CD4-positive, alpha-beta memory T cell (primary cell): Measurements from ENCODE around the gene SUCLG2. TPM values are rescaled to one million over a fixed set of nuclear protein-coding genes. Genes with fewer than 3 reads are reported as not detected.

Experiments used
- CTCF ChIA-PET: fragments of 350-600 bp; sonication (Branson Sonifier 250); formaldehyde crosslinking; loops from one replicate; lab custom pipeline; 2021; ENCODE audit warnings: inconsistent platforms; ENCODE audit not compliant: partially characterized antibody; lab: Charles Lee
- POLR2A ChIA-PET: fragments of 350-600 bp; sonication (Branson Sonifier 250); formaldehyde crosslinking; loops from one replicate; lab custom pipeline; 2021; ENCODE audit not compliant: partially characterized antibody; lab: Charles Lee
- DNase-seq, 5 donors: peaks; one replicate each; pipeline versions ENCODE4 v3.0.0 to v3.0.0-alpha.2; 2020 to 2022; ENCODE audit warnings: mixed read lengths in 1 of 5
- H3K27ac ChIP-seq: one replicate; pipeline ENCODE4 v1.7.0; 2013; ENCODE audit warnings: low read depth, low read length
- H3K27me3 ChIP-seq: 2 replicates; pipeline ENCODE4 v1.7.0; 2013; ENCODE audit warnings: mild to moderate bottlenecking, low read length, moderate library complexity; ENCODE audit not compliant: insufficient read depth
- H3K36me3 ChIP-seq: 2 replicates; pipeline ENCODE4 v1.7.0; 2013; ENCODE audit warnings: mild to moderate bottlenecking, low read length, moderate library complexity; ENCODE audit not compliant: insufficient read depth
- H3K4me1 ChIP-seq: 2 replicates; pipeline ENCODE4 v1.7.0; 2013; ENCODE audit warnings: mild to moderate bottlenecking, low read length, moderate library complexity; ENCODE audit not compliant: insufficient read depth
- H3K4me3 ChIP-seq, 2 donors: one replicate each; pipeline ENCODE4 v1.7.0; 2013; ENCODE audit warnings: low read length in 2 of 2, mild to moderate bottlenecking in 1 of 2
- H3K9me3 ChIP-seq, 2 donors: one replicate each; pipeline ENCODE4 v1.7.0; 2013; ENCODE audit warnings: low read length in 2 of 2, control low read depth in 1 of 2; ENCODE audit not compliant: control insufficient read depth in 1 of 2
- H3K27ac Mint-ChIP-seq, 7 donors: one replicate each; pipeline ENCODE4 v1.8.0; 2020 to 2021; ENCODE audit warnings: mixed read lengths in 7 of 7, mild to moderate bottlenecking in 6 of 7, inconsistent platforms in 3 of 7, moderate library complexity in 3 of 7
- H3K27me3 Mint-ChIP-seq, 2 donors: one replicate each; pipeline ENCODE4 v1.8.0; 2020 to 2021; ENCODE audit warnings: mixed read lengths in 2 of 2
- H3K36me3 Mint-ChIP-seq, 2 donors: one replicate each; pipeline ENCODE4 v1.8.0; 2020 to 2021; ENCODE audit warnings: mixed read lengths in 2 of 2, inconsistent platforms in 1 of 2, mild to moderate bottlenecking in 1 of 2
- H3K4me1 Mint-ChIP-seq, 4 donors: one replicate each; pipeline ENCODE4 v1.8.0; 2020 to 2021; ENCODE audit warnings: mixed read lengths in 4 of 4, mild to moderate bottlenecking in 1 of 4
- H3K4me3 Mint-ChIP-seq, 8 donors: one replicate each; pipeline ENCODE4 v1.8.0; 2020 to 2021; ENCODE audit warnings: mixed read lengths in 8 of 8, mild to moderate bottlenecking in 7 of 8, moderate library complexity in 6 of 8, inconsistent platforms in 3 of 8
- H3K9me3 Mint-ChIP-seq, 8 donors: one replicate each; pipeline ENCODE4 v1.8.0; 2020 to 2021; ENCODE audit warnings: mixed read lengths in 8 of 8, mild to moderate bottlenecking in 5 of 8, inconsistent platforms in 3 of 8, moderate library complexity in 1 of 8
- intact Hi-C: fragments of 100-400 bp; cut with micrococcal nuclease; formaldehyde crosslinking; loops from one replicate; pipeline ENCODE4 v1.15.1; 2023
- polyA plus RNA-seq, 2 donors: library from polyadenylated mRNA; unstranded; fragments of 300-500 nt; fragmentation: Illumina TruSeq; gene quantifications; one replicate each; pipeline ENCODE4 v1.2.3, GENCODE V29; 2021
- total RNA-seq, 2 experiments: library from RNA; stranded (reverse); gene quantifications; one replicate each; pipeline ENCODE4 v1.2.3, GENCODE V29; 2021

Gene SUCLG2
- total and polyA plus RNA-seq, 4 experiments from 2014 or later: 46.1 to 114 (median 56.8) TPM

- Mint-ChIP-seq H3K27ac (peak overlapping the region; percentile 54 to 91 (median 78)), H3K4me3 (peak overlapping the region; percentile 79 to 87 (median 82)), H3K9me3 (no peaks in the 10 kb centered on the region), H3K4me1 (peaks cover 51 to 78% (median 64%) of the 10 kb centered on the region in 4 donors), H3K36me3 (peaks cover 9 to 14% of the 10 kb centered on the region in 2 donors), H3K27me3 (no peaks in the 10 kb centered on the region)
- no peaks in the 10 kb centered on the region for H3K36me3 ChIP-seq
- intact Hi-C loops: loop anchor here (2.0 to 10.0 kb wide), 8 partner anchors 31 to 1149 kb away; partner anchors contain the start of genes KBTBD8 and LRIG1
- POLR2A ChIA-PET: interaction anchor here (0.8 to 5.7 kb wide), 11 partner anchors 9 to 655 kb away, joined by 3 to 47 read pairs (median 4); partner anchors contain the start of gene KBTBD8
- H3K4me3 ChIP-seq: peak overlapping the region; percentile 71 to 80
- peaks cover 71% of the 10 kb centered on the region for H3K4me1 ChIP-seq
- CTCF ChIA-PET: interaction anchor here (0.9 to 3.3 kb wide), 6 partner anchors 9 to 540 kb away, joined by 3 to 17 read pairs (median 3); no protein-coding TSS in a partner anchor
- no peaks in the 10 kb centered on the region for H3K27me3 ChIP-seq
- peak overlapping the region; percentile 67 for H3K27ac ChIP-seq
- H3K9me3 ChIP-seq: no peaks in the 10 kb centered on the region
- DNase-seq: peak in 2 of 5 donors; percentile 3 to 36
Measured at GRCh38 chr3:67653425-67654098, 850 bp downstream of the SUCLG2 start.

GRCh38 chr3:67650084-67650483 is 4.3 kb downstream of the SUCLG2 start:
- no peak overlapping the region for H3K4me3 ChIP-seq
- H3K9me3 ChIP-seq: no peaks in the 10 kb centered on the region
- intact Hi-C loops: loop anchor here (5.0 to 10.0 kb wide), 5 partner anchors 48 to 1145 kb away; partner anchors contain the start of gene LRIG1
- H3K4me1 ChIP-seq: peaks cover 64% of the 10 kb centered on the region
- CTCF ChIA-PET: interaction anchor here (1.4 kb wide), 1 partner anchor 141 kb away, joined by 3 read pairs; no protein-coding TSS in a partner anchor
- Mint-ChIP-seq H3K4me3 (peak overlapping the region in 1 of 8 donors; percentile 54), H3K27ac (peak overlapping the region in 2 of 7 donors; percentile 12 to 28), H3K36me3 (peaks cover 21 to 25% of the 10 kb centered on the region in 2 donors), H3K4me1 (peaks cover 55 to 81% (median 68%) of the 10 kb centered on the region in 4 donors), H3K9me3 (no peaks in the 10 kb centered on the region), H3K27me3 (no peaks in the 10 kb centered on the region)
- DNase-seq: no peak
- no peaks in the 10 kb centered on the region for H3K36me3 ChIP-seq
- H3K27ac ChIP-seq: no peak overlapping the region
- POLR2A ChIA-PET: interaction anchor here (0.8 kb wide), 1 partner anchor 19 kb away, joined by 3 read pairs; no protein-coding TSS in a partner anchor
- no peaks in the 10 kb centered on the region for H3K27me3 ChIP-seq

- peak overlapping the region in 5 of 7 donors; percentile 18 to 86 (median 36) for H3K27ac Mint-ChIP-seq
- no peaks in the 10 kb centered on the region for H3K27me3 Mint-ChIP-seq
- peak overlapping the region in 3 of 8 donors; percentile 4 to 54 (median 13) for H3K4me3 Mint-ChIP-seq
- intact Hi-C loops: loop anchor here (5.0 to 10.0 kb wide), 5 partner anchors 47 to 1145 kb away; partner anchors contain the start of gene LRIG1
- no peaks in the 10 kb centered on the region for H3K9me3 Mint-ChIP-seq
- no peak for DNase-seq
- ChIA-PET POLR2A (interaction anchor here (1.1 kb wide), 1 partner anchor 11 kb away, joined by 3 read pairs; no protein-coding TSS in a partner anchor), CTCF (interaction anchor here (1.4 to 1.5 kb wide), 2 partner anchors 12 to 141 kb away, joined by 3 read pairs; no protein-coding TSS in a partner anchor)
- no peak overlapping the region for H3K27ac ChIP-seq
- H3K4me1 Mint-ChIP-seq: peaks cover 54 to 81% (median 68%) of the 10 kb centered on the region in 4 donors
- H3K36me3 Mint-ChIP-seq: peaks cover 21 to 25% of the 10 kb centered on the region in 2 donors
- no peak overlapping the region for H3K4me3 ChIP-seq
- no peaks in the 10 kb centered on the region for H3K27me3 ChIP-seq
- H3K4me1 ChIP-seq: peaks cover 60% of the 10 kb centered on the region
- H3K9me3 ChIP-seq: no peaks in the 10 kb centered on the region
- no peaks in the 10 kb centered on the region for H3K36me3 ChIP-seq
Measured at GRCh38 chr3:67649681-67650080, 4.7 kb downstream of the SUCLG2 start.

GRCh38 chr3:67648701-67649100 is 5.7 kb downstream of the SUCLG2 start:
- Histone ChIP-seq H3K4me3 (no peak overlapping the region), H3K36me3 (no peaks in the 10 kb centered on the region), H3K27ac (no peak overlapping the region), H3K4me1 (peaks cover 56% of the 10 kb centered on the region), H3K9me3 (no peaks in the 10 kb centered on the region), H3K27me3 (no peaks in the 10 kb centered on the region)
- DNase-seq: no peak
- ChIA-PET CTCF (interaction anchor here (0.8 to 1.5 kb wide), 3 partner anchors 10 to 141 kb away, joined by 3 to 4 read pairs (median 3); no protein-coding TSS in a partner anchor), POLR2A (interaction anchor here (1.1 kb wide), 1 partner anchor 10 kb away, joined by 3 read pairs; no protein-coding TSS in a partner anchor)
- Mint-ChIP-seq H3K4me3 (peak overlapping the region in 3 of 8 donors; percentile 3 to 49 (median 4)), H3K27me3 (no peaks in the 10 kb centered on the region), H3K9me3 (no peaks in the 10 kb centered on the region), H3K36me3 (peaks cover 27 to 32% of the 10 kb centered on the region in 2 donors), H3K4me1 (peaks cover 57 to 89% (median 75%) of the 10 kb centered on the region in 4 donors), H3K27ac (peak overlapping the region in 3 of 7 donors; percentile 0 to 47 (median 12))
- intact Hi-C loops: no loop called here

- Mint-ChIP-seq H3K27ac (peak overlapping the region in 1 of 7 donors; percentile 8), H3K4me3 (no peak overlapping the region), H3K36me3 (peaks cover 32 to 36% of the 10 kb centered on the region in 2 donors), H3K27me3 (no peaks in the 10 kb centered on the region), H3K9me3 (no peaks in the 10 kb centered on the region), H3K4me1 (peaks cover 58 to 90% (median 77%) of the 10 kb centered on the region in 4 donors)
- Histone ChIP-seq H3K4me3 (no peak overlapping the region), H3K9me3 (no peaks in the 10 kb centered on the region), H3K4me1 (peaks cover 51% of the 10 kb centered on the region), H3K36me3 (no peaks in the 10 kb centered on the region), H3K27ac (no peak overlapping the region), H3K27me3 (no peaks in the 10 kb centered on the region)
- POLR2A ChIA-PET: no interaction called here
- intact Hi-C loops: no loop called here
- CTCF ChIA-PET: interaction anchor here (0.8 to 1.5 kb wide), 3 partner anchors 10 to 141 kb away, joined by 3 to 4 read pairs (median 3); no protein-coding TSS in a partner anchor
- no peak for DNase-seq
Measured at GRCh38 chr3:67648229-67648628, 6.2 kb downstream of the SUCLG2 start.

- no peak overlapping the region for H3K4me3 ChIP-seq
- no peaks in the 10 kb centered on the region for H3K36me3 ChIP-seq
- no peaks in the 10 kb centered on the region for H3K27me3 ChIP-seq
- Mint-ChIP-seq H3K4me1 (peaks cover 54 to 87% (median 73%) of the 10 kb centered on the region in 4 donors), H3K36me3 (peaks cover 32 to 36% of the 10 kb centered on the region in 2 donors), H3K27ac (no peak overlapping the region), H3K9me3 (no peaks in the 10 kb centered on the region), H3K27me3 (no peaks in the 10 kb centered on the region), H3K4me3 (no peak overlapping the region)
- intact Hi-C loops: no loop called here
- H3K27ac ChIP-seq: no peak overlapping the region
- no peak for DNase-seq
- no peaks in the 10 kb centered on the region for H3K9me3 ChIP-seq
- ChIA-PET POLR2A (no interaction called here), CTCF (interaction anchor here (1.3 kb wide), 1 partner anchor 9 kb away, joined by 4 read pairs; no protein-coding TSS in a partner anchor)
- H3K4me1 ChIP-seq: peaks cover 43% of the 10 kb centered on the region
Measured at GRCh38 chr3:67647390-67647878, 7.0 kb downstream of the SUCLG2 start.
